Lower leg skin (tissue), 4 donors: Measurements from ENCODE around the gene DENR. TPM values are rescaled to one million over a fixed set of nuclear protein-coding genes. Genes with fewer than 3 reads are reported as not detected.

Experiments used
- DNase-seq, 2 donors: peaks; one replicate each; pipeline ENCODE4 v3.0.0-alpha.2; 2019; ENCODE audit warnings: low spot score in 2 of 2
- H3K4me3 ChIP-seq: fragments of 200-600 bp; sonication (generic); 2 replicates; pipeline ENCODE4 v1.5.1; 2017; ENCODE audit warnings: mild to moderate bottlenecking, low read depth; ENCODE audit not compliant: poor library complexity, severe bottlenecking
- CTCF ChIP-seq, 3 donors: fragments of 450-650 bp; IDR thresholded peaks; one replicate each; pipeline ENCODE4 v1.5.1; 2016; ENCODE audit warnings: antibody characterized with exemption in 3 of 3, mild to moderate bottlenecking in 3 of 3, moderate library complexity in 2 of 3
- POLR2A ChIP-seq, 2 donors: fragments of 450-650 bp; IDR thresholded peaks; one replicate each; pipeline ENCODE4 v1.6.1; 2016 to 2017; ENCODE audit warnings: antibody characterized with exemption in 2 of 2, mild to moderate bottlenecking in 1 of 2, moderate library complexity in 1 of 2
- WGBS, 2 donors: methylation state at CpG; one replicate each; pipeline ENCODE4 v1.1.5; 2018; 5-methylcytosine and 5-hydroxymethylcytosine counted together
- intact Hi-C: fragments of 100-400 bp; cut with DNase I; formaldehyde crosslinking; loops from one replicate; pipeline ENCODE4 v1.15.0; 2023; ENCODE audit warnings: low total_unique reads
- total RNA-seq, 4 donors: library from RNA; depleted of rRNA; stranded (reverse); fragments of >200 nt; gene quantifications; one replicate each; pipeline ENCODE4 v1.1.0, GENCODE V29; 2016

DENR gene
- total RNA-seq, 4 donors from 2014 or later: 22.1 to 30.4 (median 24.2) TPM

DNA sequence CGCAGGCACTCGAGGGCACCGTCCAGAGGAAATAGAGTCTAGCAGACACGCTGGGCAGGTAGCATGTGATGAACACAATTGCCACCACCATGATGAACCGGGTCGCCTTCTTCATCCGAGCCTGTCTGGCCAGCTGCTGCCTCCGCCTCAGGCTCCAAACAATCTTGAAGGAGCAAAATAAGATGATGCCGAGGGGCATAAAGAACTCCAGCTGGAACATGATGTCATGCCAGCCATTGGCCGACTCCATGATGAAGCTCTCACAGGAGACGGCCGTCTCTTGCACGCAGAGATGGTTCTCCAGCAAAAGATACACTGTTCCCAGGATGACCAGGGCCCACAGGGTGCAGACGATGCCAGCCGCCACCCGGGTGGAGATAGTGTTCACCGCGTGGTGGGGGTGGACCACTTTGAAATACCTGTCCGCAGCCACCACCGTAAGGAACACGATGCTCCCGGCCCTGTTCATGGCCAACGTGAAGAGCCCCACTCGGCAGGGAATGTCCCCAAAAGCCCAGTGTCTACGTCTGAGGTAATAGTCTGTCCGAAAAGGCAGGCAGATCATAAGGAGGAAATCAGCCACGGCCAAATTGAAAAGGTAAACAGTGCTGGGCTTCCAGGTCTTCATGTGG, 22.9 kb upstream of the DENR start:
- intact Hi-C loops: no loop called here
- no peak for DNase-seq
- no peak for TF ChIP-seq POLR2A (IDR thresholded peaks at IDR 0.05)
- no peak for TF ChIP-seq CTCF (IDR thresholded peaks at IDR 0.05)
- H3K4me3 ChIP-seq: no peak overlapping the region
- 86 to 92% methylated on average over 26 to 27 of the region's 27 CpGs for whole genome bisulfite sequencing, 2 donors

GRCh38 chr12:122730215-122731014, 22.2 kb upstream of the DENR start, which contains the start of gene HCAR1:
HCAR1 (minus strand) TSS chr12:122730844; CDS start chr12:122730339, 505 bp downstream.
- H3K4me3 ChIP-seq: no peak within 1 kb of the TSS
- intact Hi-C loops: no loop called here
- WGBS, 2 donors: 71 to 75% methylated on average over 32 of the region's 32 CpGs
- TF ChIP-seq CTCF (IDR thresholded peaks at IDR 0.05) (no peak), POLR2A (IDR thresholded peaks at IDR 0.05) (no peak)
- no peak for DNase-seq

GRCh38 chr12:122732170-122732569, 20.5 kb upstream of the DENR start:
- TF ChIP-seq CTCF (IDR thresholded peaks at IDR 0.05): no peak
- no peak for TF ChIP-seq POLR2A (IDR thresholded peaks at IDR 0.05)
- DNase-seq: no peak
- intact Hi-C loops: no loop called here
- no peak overlapping the region for H3K4me3 ChIP-seq
- 73 to 80% methylated on average over 3 of the region's 3 CpGs for WGBS, 2 donors

DNA sequence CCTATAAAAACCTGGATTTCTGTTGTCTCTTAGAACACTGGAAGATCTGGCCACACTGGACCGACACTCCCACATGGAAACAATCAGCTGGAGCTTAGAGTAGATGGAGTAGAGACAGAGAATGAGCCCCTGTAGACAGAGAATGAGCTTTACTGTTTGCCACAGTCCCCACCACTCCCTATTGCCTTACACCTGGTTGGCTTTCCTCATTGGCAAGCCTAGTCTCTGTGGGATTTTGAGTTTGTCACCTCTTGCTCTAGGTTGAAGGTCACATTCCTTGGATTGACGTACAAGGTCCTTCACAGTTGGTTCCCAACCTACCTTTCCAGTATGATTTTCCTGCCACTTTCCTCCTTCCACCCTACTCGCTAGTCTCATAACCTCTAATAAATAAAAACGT, 20.0 kb upstream of the DENR start:
- 88 to 91% methylated on average over 4 of the region's 4 CpGs for WGBS, 2 donors
- no peak overlapping the region for H3K4me3 ChIP-seq

DNA sequence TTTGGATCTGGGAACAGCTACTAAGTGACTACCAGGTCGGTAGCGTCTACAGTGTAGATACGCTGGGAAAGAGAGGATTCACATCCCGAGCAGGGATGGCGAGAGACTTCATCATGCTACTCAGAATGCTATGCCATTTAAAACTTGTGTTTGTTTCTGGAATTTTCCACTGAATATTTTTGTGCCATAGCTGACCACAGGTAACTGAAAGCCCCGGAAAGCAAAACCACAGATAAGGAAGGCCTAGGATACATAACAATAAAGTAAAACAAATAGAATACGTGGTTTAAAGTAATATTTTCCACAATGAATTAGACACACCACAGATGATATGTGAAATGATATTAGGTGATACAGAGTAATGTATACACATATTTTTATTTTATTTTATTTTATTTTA, 14.1 kb upstream of the DENR start:
- H3K4me3 ChIP-seq: no peak overlapping the region
- intact Hi-C loops: no loop called here
- 85 to 86% methylated on average over 7 of the region's 7 CpGs for WGBS, 2 donors
- no peak for TF ChIP-seq POLR2A (IDR thresholded peaks at IDR 0.05)
- no peak for TF ChIP-seq CTCF (IDR thresholded peaks at IDR 0.05)
- no peak for DNase-seq

More for the DNA sequence above, 20.0 kb upstream of the DENR start:
- DNase-seq: peak in 1 of 2 donors; percentile 3
- TF ChIP-seq CTCF (IDR thresholded peaks at IDR 0.05) (no peak), POLR2A (IDR thresholded peaks at IDR 0.05) (no peak)
- intact Hi-C loops: no loop called here
